ENCODE data around the gene ANKRD24.
"Not testable (repeated sequence)": the region's sequence is repeated elsewhere in the genome, so short reads cannot be mapped to it uniquely, and the experiment has no call there.

Gene ANKRD24

DNA sequence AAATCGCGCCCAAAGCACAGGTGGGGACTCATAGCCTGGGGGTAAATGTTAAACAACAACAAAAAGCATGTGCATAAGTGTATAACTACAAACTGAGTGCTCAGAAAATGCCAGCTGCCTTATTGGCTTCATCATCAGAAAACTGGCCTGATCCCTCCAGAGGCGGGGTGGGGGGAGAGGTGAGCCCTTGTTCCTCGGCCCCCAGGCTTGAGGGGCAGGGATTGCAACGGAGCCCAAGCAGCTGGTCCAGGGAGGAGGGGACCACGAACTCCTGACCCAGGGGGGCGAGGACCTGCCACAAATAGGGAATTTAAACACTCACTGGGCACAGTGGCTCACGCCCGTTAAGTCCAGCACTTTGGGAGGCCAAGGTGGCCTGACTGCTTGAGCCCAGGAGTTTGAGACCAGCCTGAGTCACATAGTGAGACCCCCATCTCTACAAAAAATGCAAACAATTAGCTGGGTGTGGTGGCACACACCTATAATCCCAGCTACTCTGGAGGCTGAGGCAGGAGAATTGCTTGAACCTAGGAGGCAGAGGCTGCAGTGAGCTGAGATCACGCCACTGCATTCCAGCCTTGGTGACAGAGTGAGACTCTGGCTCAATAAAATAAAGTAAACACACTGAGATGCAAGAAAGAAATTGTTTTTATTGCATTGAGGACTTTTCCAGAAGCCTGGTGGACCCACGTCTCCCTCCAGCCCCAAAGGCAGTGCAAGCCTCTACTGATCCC, 8.8 kb upstream of the ANKRD24 start:
- DNase-seq, result no peak

DNA sequence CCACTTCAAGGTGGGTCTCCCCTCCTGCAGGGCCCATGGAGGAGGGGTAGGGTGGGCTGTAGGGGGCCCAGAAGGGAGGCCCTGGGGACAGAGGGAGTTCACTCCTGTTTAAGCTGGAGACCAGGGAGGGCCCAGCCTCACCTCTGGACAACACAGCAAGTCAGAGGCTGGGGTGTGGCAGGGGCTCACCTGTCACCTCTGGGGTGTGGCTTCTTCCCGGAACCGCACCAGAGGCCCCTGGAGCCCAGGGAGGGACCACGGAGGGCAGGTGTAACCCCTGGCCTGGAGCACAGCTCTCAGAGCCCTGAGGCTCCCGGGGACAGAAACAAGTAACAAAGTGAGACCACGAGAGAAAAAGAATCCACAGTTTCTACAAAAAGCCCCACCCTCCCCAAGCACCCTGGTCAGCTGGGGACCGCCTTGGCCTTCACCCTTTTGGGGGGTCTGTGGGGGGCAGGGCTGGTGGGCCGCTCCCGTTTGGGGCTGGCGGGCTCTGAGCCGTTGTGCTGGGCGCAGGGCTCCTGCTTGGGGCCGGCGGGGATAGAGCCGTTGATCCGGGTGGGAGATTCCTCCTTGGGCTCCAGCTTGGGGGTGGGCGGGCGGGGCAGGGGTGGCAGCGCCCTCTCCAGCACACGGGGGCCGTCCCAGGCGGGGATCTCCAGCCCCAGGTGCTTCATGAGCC, 8.1 kb upstream of the ANKRD24 start:
- DNase-seq, result no peak

DNA sequence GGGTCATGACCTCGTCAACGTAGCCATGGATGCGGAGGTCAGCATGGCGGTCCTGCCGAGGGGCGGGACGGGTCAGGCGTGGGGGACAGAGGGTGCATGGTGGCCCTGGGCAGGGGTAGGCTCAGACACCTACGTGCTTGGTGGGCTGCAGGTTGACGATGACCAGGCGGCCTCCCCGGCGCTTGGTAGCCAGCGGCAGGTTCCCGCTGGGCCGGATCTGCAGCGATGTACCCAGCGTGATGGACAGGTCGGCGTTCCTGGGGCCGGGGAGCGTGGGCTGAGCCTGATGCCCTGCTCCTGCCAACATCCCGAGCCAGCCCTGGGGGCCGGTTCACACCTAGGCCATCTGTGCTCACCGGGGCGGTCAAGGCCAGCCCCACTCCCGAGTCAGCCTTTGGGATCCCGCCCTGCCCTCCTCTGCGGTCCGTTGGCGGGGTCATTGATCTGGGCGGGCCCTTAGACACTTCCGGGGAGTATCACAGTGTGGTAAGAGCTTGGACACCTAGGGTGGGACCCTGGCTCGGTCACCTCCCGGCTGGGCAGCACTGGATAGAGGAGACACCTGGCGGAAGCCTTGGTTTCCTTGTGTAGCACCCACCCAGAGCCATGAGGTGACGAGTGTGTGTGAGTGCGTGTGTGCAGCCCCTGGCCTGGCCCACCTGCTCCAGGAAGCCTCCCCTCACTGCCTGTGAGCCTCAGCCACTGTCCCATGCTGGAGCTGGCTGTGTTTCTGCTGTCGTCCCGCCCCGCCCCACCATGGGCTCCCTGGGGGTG, 7.4 kb upstream of the ANKRD24 start:
- no peak for DNase-seq

DNA sequence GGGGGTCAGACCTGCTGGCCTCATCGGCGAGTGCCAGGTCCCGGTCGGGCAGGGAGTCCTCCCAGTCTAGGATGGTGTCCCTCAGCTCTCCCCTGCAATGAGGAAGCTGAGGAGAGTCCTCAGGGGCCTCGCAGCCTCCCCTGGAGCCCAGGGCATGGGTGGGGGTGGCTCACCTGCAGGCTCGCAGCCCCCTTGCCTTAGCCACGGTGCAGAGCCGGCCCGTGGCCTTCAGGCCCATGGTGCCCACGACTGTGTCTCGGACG, 6.9 kb upstream of the ANKRD24 start:
- no peak for DNase-seq

DNA sequence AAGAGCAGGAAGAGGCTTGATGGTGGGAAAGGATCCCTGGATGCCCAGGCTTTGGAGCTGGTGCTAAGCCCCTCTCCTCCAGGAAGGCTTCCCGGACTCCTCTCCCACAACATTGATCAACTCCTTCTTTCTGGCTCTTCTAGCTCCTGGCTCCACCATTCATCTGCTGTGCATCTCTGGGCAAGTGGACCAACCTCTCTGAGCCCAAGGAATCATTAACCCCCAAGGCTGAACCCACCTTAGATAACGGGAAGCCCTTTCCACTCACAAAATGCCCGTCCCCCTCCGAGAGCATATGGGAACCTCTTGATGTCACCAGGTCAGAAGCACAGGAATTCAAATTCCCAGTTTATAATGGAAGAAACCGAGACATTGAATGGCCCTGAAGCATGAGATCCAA, 5.3 kb upstream of the ANKRD24 start:
- no peak for DNase-seq

DNA sequence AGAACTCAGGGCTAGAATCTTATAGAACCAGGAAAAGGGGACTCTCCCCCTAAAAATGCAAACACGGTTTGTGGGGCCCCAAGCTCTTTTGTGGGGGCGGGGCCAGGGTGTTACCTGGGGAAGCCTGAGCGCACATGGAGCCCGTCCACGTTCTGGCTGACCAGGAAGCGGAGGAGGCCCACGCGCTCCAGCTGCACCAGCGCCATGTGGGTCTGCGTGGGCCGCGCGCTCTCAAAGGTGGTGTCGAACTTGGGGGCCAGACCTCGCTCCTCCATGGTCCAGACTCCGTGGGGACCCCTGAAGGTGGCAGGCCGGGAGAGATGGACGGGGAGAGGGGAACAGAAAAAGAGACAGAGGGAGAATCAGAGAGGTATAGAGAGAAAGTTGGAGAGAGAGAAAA, 3.5 kb upstream of the ANKRD24 start:
- no peak for DNase-seq

DNA sequence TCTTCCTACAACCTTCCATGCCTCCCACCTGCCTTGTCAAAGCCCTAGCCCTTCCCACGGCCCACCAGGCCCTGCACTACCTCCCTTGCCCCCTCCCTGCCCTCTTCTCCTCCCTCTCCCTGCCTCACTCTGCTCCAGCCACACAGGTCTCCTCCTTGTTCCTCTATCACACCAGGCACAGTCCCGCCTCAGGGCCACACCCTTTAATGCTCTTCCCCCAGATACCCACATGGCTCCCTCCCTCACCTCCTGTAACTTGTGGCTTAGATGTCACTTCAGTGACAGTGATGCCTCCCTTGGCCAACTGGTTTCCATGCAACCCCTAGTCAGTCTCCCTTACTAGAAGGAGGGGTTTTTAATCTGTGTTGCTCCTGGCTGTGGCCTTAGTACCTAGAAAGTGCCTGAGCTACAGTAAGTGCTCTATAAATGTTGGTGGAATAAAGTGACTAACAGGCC, 1.4 kb upstream of the ANKRD24 start:
- no peak for DNase-seq

DNA sequence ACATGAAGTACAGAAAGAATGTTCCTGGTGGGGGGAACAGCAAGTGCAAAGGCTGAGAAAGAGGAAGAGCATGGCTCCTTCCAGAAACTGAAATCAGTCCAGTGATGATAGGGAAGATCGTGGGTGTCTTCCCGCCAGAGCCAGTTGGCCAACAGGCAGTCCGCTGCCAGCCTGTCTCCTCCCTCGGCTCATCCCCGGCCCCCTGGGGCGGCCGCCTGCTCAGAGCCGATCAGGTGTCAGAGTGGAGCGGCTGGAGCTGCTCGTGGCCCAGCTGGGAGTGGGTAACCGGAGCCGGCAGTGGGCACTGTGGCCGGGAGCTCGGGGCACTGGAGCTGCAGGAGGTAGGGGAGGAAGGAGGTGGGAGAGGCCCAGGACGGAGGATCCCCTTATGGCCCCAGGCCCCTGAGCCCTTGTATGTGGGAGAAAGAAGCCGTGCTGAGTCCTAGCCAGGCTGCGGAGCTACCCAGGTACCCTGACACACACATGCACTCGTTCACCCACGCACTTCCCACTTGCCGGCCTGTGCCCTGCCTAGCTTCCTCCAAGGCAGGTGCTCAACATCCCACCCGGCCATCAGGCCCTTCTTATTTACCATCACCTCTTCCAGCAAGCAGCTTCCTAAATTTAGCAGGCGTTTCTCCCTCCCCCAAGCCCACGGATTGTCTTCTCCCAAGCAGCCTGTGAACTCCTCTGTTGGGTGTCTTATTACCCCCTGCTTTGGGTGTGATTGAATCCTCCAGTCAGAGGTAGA, 1.7 kb downstream of the ANKRD24 start:
- peak; percentile 37 for DNase-seq

DNA sequence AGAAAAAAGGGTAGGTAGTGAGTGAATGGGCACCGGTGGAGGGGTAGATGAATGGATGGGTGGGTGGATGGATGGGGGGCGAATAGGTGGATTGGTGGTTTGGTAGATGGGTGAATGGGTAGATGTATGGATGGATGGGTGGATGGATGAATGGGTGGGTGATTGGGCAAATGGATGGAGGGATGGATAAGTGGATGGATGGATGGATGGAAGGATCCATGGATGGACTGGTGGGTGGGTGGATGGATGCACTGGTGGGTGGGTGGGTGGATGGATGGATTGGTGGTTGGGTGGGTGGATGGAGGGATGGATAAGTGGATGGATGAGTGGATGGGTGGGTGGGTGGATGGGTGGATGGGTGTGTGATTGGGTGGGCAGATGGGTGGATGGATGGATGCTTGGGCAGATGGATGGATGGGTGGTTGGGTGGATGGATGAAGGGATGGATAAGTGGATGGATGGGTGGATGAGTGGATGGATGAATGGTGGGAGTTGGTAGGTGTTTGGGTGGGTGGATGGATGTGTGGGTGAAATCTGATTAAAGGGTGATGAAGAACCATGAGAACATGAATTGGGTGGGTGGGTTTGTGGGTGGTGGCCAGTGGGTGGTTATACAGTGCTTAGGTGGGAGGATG, 2.3 kb downstream of the ANKRD24 start:
- no peak for DNase-seq

DNA sequence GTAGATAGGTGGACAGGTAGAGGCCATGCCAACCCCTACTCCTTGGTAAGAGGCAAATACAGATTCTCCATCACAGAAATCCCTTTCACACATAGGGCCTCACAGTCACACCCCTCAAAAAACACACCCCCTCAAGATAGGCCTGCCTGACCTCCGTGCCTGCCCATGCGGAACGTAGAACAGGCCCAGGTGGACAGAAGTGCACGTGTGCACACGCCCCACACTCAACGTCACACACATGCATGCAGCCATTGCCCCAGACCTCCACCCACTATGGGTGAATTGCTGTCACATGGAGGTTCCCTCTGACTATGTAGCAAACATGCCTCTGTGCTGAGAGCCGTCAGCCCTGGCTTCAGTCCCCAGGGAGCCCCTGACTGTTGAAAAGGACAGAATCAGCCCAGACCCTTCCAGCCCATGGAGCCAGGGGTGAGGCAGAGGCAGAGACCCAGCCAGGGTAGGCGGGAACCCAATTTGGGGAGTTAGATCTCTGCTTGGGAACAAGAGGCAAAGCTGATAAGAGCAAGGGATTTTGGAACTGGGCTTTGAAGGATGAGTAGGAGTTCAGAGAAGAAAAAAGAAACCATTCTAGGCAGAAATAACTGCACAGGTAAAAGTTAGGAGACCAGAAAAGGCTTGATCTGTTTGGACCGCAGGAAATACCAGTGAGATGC, 3.1 kb downstream of the ANKRD24 start:
- DNase-seq, result no peak

DNA sequence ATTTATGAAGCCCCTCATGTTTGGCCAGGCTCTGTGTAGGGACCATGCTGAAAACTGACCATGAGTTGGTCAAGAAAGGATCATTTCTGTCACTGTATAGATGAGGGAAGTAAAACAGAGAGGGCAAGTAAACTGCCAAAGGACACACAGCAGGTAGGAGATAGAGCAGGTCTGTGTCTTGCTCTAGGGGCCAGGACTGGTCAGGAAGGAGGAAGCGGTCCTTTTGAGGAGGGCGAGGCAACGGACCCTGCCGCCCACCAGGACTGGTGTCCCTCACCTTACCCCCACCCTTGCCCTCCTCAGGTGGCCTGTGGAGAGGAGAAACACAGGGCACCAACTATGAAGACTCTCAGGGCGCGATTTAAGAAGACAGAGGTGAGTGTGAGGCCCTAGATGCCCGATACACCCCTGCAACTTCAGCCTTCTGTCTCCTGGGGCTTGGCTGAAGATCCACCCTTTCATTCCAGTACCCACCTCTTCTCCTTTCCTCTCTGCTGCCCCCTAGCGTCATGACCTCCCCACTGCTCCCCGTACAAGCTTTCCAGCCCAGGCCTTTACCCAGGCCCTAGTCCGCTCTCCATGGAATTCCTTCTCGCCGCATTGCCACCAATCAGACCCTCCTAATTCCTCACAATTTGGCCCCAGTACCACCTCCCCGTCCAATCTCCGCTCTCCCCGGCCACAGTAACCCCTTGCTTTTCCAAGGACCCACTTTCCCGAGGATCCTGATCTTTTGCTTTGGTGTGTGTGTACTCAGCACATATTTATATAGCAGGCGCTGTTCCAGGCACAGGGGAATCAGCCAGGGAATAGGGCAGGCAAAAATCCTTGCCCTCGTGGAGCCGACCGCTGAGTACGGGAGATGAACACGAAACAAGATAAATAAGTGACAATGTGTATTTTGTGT, 3.9 kb downstream of the ANKRD24 start:
- peak; percentile 50 for DNase-seq

DNA sequence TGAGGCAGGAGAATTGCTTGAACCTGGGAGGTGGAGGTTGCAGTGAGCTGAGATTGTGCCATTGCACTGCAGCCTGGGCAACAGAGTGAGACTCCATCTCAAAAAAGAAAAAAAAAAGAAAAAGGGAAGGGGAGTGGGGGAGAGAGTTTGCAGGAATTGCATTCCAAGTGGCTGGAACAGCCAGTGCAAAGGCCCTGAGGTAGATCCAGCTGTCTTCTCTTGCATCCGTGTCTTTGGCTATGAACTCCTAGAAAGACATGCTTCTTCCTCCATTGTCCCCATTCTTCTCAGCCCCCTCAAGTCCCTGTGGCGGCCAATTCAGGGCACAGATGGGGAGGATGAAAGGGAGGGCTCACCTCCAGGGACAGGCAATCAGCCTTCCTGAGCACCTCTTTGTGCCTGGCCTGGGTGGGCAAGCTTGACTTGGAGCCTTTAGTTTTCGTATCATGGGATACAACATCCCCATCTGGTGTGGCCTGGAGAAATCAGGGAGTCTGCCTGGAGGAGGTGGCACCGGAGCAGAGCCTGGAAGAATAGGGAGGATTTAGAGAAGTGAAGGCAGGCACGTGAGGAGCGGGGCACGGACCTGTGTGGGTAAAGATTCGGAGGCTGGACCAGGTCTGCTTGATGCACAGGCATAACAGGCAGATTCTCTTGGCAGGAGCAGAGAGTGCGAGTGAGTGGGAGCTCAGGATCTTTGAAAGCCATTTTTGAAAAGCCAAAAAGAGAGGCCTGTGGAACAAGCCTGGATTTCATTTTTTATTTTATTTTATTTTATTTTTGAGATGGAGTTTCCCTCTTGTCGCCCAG, 5.0 kb downstream of the ANKRD24 start:
- no peak for DNase-seq

DNA sequence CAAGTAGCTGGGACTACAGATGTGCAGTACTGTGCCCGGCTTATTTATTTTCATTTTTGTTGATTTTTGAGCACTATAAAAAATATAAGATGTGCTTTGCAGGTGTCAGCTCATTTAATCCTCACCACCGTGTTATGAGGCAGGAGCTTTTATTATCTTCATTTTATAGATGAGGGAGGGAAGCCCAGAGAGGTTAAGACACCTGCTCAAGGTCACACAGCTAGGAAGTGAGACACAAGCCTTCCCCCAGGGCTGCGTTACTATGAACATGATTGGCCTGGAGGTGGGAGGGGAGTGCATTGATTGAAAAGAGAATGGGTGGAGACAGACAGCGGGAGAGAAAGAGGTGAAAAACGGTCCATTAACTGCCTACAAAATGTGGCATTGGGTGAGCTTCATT, 7.2 kb downstream of the ANKRD24 start:
- DNase-seq, result no peak

DNA sequence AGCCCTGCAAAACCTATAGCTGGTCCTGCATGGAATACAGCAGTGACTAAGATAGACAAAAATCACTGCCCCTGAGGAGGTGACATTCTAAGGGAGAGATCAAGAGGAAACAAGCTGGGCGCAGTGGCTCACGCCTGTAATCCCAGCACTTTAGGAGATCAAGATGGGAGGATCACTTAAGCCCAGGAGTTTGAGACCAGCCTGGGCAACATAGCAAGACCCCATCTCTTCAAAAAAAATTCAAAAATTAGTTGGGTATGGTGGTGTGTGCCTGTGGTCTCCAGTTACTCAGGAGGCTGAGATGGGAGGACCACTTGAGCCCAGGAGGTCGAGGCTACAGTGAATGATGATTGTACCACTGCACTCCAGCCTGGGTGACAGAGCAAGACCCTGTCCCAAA, 10.0 kb downstream of the ANKRD24 start:
- not testable (repeated sequence) for DNase-seq

DNA sequence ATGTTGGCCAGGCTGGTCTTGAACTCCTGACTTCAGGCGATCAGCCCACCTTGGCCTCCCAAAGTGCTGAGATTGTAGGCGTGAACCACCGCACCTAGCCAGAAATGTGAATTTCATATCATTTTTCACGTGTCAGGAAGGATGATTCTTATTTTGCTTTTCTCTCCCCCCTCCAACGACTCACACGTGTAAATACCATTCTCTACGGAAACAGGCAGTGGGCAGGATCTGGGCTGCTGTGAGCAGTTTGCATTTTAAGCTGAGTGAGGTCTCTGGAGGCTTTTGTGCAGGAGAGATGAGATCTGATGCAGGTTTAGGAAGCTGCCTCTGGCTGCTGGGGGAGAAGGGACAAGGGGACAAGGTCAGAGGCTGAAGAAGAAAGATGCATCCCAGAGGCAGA, 11.9 kb downstream of the ANKRD24 start:
- no peak for DNase-seq

DNA sequence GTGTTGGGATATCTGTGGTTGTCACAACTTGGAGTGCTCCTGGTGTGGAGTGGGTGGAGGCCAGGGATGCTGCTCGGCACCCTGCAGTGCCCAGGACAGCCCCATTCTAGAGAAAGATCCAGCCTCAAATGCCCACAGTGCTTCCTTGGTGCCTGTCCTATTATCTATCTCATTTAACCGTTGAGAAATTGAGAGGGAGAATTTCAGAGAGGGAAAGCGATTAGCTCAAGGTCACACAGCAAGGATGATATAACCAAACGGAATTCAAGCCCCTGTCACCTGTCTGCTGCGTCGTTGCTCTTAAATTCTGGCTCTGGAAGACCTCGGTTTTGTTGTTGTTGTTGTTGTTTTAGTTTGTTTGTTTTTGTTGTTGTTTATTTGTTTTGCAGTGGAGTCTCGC, 13.5 kb downstream of the ANKRD24 start:
- no peak for DNase-seq

DNA sequence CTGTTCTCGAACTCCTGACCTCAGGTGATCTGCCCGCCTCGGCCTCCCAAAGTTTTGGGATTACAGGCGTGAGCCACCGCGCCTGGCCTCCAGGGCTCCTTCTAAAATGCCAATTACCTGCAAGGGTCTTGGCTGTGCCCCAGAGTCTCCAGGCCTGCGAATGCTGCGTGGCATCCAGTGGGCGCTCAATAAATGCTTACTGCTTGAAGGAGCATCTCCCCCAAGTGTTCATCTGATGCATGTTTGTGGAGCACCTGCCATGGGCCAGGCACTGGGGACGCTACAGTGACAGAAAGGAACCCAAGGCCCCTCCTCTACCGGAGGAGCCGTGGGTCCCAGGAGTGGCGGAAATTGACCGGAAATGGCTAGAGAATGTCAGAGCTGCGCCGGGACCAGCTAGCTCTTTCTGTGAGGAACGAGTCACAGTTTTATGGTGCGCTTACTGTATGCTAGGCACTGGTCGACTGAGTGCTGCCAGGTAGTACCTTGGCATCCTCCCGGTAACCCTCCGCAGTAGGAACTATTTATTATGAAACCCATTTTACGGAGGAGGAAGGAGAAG, 14.2 kb downstream of the ANKRD24 start:
- DNase-seq, result no peak

DNA sequence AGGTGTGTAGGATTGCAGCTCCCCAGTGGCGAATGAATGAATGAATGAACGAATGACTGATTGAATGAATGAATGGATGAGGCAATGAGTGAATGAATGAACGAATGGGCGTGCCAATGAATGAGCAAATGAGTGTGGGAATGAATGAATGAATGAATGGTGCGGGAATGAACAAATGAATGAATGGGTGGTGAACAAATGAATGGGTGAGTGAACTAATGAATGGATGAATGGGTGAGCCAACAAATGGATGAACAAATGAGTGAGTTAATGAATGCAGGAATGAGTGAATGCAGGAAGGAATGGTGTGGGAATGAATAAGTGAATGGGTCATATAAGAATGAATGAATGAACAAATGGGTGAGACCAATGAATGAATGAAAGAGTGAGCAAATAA, 14.7 kb downstream of the ANKRD24 start:
- no peak for DNase-seq

Data from right kidney (tissue), 1 donor.